NCI-H69 (cell line): ENCODE results near the gene FAM111A.

Experiments used
- DNase-seq: peaks from one replicate; lab custom pipeline; 2025; lab: John Stamatoyannopoulos, UW

The FAM111A gene

DNA sequence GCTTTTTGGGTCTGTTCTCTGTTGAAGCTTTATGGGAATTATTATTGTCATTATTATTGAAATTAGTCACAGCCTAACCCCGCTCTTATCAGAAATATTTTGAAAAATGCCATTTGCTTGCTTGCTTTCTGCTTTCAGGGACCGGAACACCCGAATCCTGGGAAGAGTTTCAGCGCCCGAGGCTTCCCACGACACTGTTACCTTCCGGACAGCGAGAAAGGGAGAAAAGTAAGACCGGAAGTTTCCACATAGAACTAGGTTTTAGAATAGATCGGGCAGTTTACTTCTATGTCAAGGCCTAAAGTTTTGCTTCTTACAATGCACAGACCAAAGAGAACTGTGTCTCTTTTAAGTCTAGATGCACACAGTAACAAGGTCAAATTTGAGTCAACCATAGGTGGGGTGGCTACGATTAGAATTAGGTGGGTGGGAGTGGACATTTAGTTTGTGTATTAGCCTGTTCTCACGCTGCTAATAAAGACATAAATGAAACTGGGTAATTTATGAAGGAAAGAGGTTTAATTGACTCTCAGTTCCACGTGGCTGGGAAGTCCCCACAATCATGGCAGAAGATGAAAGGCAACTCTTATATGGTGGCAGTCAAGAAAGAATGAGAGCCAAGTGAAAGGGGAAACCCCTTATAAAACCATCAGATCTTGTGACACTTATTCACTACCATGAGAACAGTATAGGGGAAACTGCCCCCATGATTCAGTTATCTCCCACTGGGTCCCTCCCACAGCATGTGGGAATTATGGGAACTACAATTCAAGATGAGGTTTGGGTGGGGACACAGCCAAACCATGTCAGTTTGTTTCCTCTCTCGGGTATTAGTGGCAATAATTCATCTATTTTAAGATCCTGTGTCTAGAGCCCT, 57.1 kb downstream of the FAM111A start:
- no peak for DNase-seq

GRCh38 chr11:59200423-59200746, 57.7 kb downstream of the FAM111A start:
- no peak for DNase-seq

DNA sequence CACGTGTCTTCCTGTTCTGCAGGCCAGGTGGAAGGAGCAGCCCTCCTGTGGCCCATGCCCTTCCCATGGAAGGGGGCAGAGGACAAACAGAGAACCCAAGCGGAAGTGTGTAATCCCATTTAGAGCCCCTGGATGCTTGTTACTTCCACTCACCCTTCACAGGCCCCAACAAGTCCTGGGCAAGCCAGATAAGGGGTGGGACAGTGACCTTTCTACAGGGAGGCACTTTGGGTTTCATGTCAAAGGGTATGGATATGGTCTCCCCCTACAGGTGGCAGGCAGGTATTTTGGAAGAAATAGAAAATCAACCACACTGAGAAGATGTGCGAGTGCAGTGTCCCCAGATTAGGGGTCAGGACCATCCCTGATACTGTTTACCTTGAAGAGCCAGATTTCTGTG, 58.7 kb downstream of the FAM111A start:
- DNase-seq = no peak
